Measurements from ENCODE around the gene CDK5. TPM values are rescaled to one million over a fixed set of nuclear protein-coding genes. Genes with fewer than 3 reads are reported as not detected.

The CDK5 gene
- total and polyA plus RNA-seq, 2 of the 13 experiments (the other 11 are each of a cell fraction or from before 2014, with no cell fraction given) = 16.4 to 21.3 TPM

DNA sequence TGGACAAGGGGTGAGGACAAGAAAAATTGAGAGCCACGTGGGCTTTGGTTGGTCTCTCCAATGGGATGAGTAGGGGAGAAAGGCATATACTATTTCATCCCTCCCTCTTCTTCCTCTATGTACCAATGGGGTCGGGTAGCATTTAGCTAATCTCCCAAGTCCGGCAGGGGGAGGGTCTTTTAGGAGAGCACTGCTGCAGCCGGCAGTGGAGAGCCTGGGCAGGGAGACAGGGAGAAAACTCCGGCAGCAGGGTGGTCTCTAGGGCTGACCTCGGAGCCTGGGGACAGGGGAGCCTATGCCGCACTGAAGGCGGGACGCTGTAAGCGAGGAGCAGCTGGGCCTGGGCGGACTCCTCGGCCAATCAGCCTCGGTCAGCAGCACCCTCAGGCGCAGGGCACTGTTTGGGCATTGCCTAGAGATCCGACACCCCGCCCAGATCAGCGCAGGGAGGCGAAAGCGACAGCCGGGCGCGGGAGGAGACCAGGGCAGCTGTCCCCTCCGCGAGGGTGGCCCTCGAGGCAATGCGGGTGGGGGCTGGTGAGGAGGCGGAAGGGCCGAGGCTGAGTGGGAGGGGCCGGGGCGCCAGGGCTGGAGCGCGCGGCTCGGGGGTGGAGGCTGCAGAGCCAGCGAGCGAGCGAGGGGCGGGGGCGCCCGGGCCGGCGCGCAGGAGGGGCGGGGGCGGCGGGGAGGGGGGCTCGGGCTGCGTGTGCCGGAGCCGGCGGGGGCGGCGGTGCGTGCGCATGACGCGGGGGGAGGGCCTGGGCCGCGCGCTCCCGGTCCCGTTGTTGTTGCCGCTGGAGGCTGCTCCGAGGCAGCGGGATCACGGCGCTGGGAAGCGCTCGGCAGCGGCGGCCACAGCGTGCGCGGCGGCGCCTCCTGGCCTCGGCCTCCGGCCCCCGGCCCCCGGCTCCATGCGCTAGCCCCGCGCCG lies 28.3 kb upstream of the CDK5 start, which contains the start of gene AGAP3 (continued):
- TF ChIP-seq FUBP1 (CRISPR knock-in tag; IDR thresholded peaks at IDR 0.05; ENCODE audit: borderline replicate concordance) (peak; percentile 58; the same call in 1 of the 2 replicates), BCL3 (CRISPR knock-in tag; IDR thresholded peaks at IDR 0.05) (0 out of 2 replicates have a peak, but pooled peaks have one; percentile 69), PHF8 (CRISPR knock-in tag; IDR thresholded peaks at IDR 0.05) (peak; percentile 79), ZNF841 (CRISPR knock-in tag; IDR thresholded peaks at IDR 0.05; ENCODE audit: borderline replicate concordance) (no peak), ZNF331 (CRISPR knock-in tag; IDR thresholded peaks at IDR 0.05) (0 out of 2 replicates have a peak, but pooled peaks have one; percentile 36), THYN1 (CRISPR knock-in tag; IDR thresholded peaks at IDR 0.05; ENCODE audit: borderline replicate concordance, low read depth) (no peak), NFRKB (IDR thresholded peaks at IDR 0.05) (no peak), SP2 (CRISPR knock-in tag; IDR thresholded peaks at IDR 0.05) (peak; percentile 34; the same call in 1 of the 2 replicates), CENPT (CRISPR knock-in tag; IDR thresholded peaks at IDR 0.05; ENCODE audit: low read depth) (no peak), MYPOP (CRISPR knock-in tag; IDR thresholded peaks at IDR 0.05) (no peak), MEF2D (CRISPR knock-in tag; IDR thresholded peaks at IDR 0.05) (0 out of 2 replicates have a peak, but pooled peaks have one; percentile 64), ZNF740 (CRISPR knock-in tag; IDR thresholded peaks at IDR 0.05) (0 out of 2 replicates have a peak, but pooled peaks have one; percentile 44), NR2C2 (CRISPR knock-in tag; IDR thresholded peaks at IDR 0.05; ENCODE audit: borderline replicate concordance) (no peak; the same call in 1 of the 2 replicates), PAX8 (CRISPR knock-in tag; IDR thresholded peaks at IDR 0.05; ENCODE audit: borderline replicate concordance) (no peak), TCF7 (IDR thresholded peaks at IDR 0.05; ENCODE audit: low read depth) (no peak), PATZ1 (CRISPR knock-in tag; IDR thresholded peaks at IDR 0.05) (peak; percentile 90), ZNF205 (CRISPR knock-in tag; IDR thresholded peaks at IDR 0.05) (no peak), ARHGAP35 (CRISPR knock-in tag; IDR thresholded peaks at IDR 0.05; ENCODE audit: borderline replicate concordance) (no peak)
- TF ChIP-seq, protein P1, sequence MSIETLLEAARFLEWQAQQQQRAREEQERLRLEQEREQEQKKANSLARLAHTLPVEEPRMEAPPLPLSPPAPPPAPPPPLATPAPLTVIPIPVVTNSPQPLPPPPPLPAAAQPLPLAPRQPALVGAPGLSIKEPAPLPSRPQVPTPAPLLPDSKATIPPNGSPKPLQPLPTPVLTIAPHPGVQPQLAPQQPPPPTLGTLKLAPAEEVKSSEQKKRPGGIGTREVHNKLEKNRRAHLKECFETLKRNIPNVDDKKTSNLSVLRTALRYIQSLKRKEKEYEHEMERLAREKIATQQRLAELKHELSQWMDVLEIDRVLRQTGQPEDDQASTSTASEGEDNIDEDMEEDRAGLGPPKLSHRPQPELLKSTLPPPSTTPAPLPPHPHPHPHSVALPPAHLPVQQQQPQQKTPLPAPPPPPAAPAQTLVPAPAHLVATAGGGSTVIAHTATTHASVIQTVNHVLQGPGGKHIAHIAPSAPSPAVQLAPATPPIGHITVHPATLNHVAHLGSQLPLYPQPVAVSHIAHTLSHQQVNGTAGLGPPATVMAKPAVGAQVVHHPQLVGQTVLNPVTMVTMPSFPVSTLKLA (IDR thresholded peaks at IDR 0.05) = no peak

Data from HepG2 (cell line).